GM23338 (cell line): ENCODE data around the gene MKRN2OS. TPM values are rescaled to one million over a fixed set of nuclear protein-coding genes. Genes with fewer than 3 reads are reported as not detected.
A peak's percentile ranks its signal among the peaks of the same experiment; 100 is the strongest.

ENCODE experiments used
- ATAC-seq: fragments of 200-7000 bp; cut with Tn5 transposase; 3 replicates; pipeline ENCODE4 v1.9.1; 2020
- DNase-seq: peaks from one replicate; pipeline ENCODE4 v3.0.0-alpha.2; 2015; ENCODE audit warnings: low spot score
- H2AFZ ChIP-seq: fragments of 200-600 bp; sonication (generic); 2 replicates; pipeline ENCODE4 v1.8.0; 2016; ENCODE audit warnings: antibody characterized with exemption, mild to moderate bottlenecking, moderate library complexity
- H3F3A ChIP-seq: fragments of 200-600 bp; sonication (generic); replicated peaks from 2 replicates; pipeline ENCODE4 v1.8.0; 2017; ENCODE audit warnings: antibody characterized with exemption, mixed run types, low read depth
- H3K27ac ChIP-seq: fragments of 200-600 bp; sonication (generic); 2 replicates; pipeline ENCODE4 v1.6.1; 2016; ENCODE audit warnings: low read depth
- H3K27me3 ChIP-seq: fragments of 200-600 bp; sonication (generic); 2 replicates; pipeline ENCODE4 v1.8.0; 2016; ENCODE audit warnings: mild to moderate bottlenecking, mixed run types, moderate library complexity; ENCODE audit not compliant: insufficient read depth
- H3K36me3 ChIP-seq: fragments of 200-600 bp; sonication (generic); 2 replicates; pipeline ENCODE4 v1.8.0; 2016; ENCODE audit warnings: mild to moderate bottlenecking; ENCODE audit not compliant: insufficient read depth
- H3K4me1 ChIP-seq: fragments of 200-600 bp; sonication (generic); 2 replicates; pipeline ENCODE4 v1.8.0; 2016; ENCODE audit warnings: mild to moderate bottlenecking, moderate library complexity; ENCODE audit not compliant: insufficient read depth
- H3K4me2 ChIP-seq: fragments of 200-600 bp; sonication (generic); 2 replicates; pipeline ENCODE4 v1.7.1; 2017; ENCODE audit warnings: mixed run types
- H3K4me3 ChIP-seq: fragments of 200-600 bp; sonication (generic); 2 replicates; pipeline ENCODE4 v1.6.1; 2016; ENCODE audit warnings: mixed run types
- H3K79me2 ChIP-seq: fragments of 200-600 bp; sonication (generic); replicated peaks from 2 replicates; pipeline ENCODE4 v1.8.0; 2017; ENCODE audit warnings: mild to moderate bottlenecking; ENCODE audit not compliant: insufficient read depth
- H3K9me2 ChIP-seq: fragments of 200-600 bp; sonication (generic); 2 replicates; pipeline ENCODE4 v1.8.0; 2017; ENCODE audit not compliant: insufficient read depth
- H4K20me1 ChIP-seq: fragments of 200-600 bp; sonication (generic); replicated peaks from 2 replicates; pipeline ENCODE4 v1.8.0; 2017; ENCODE audit warnings: mild to moderate bottlenecking; ENCODE audit not compliant: insufficient read depth
- H3K27ac Mint-ChIP-seq: 2 replicates; pipeline ENCODE4 v1.8.0; 2020; ENCODE audit warnings: inconsistent platforms, mild to moderate bottlenecking, moderate library complexity, mixed read lengths
- H3K27me3 Mint-ChIP-seq: 3 replicates; pipeline ENCODE4 v1.8.0; 2022; ENCODE audit warnings: low read depth, mild to moderate bottlenecking, moderate library complexity, mixed read lengths, inconsistent platforms; ENCODE audit not compliant: insufficient read depth, poor library complexity
- H3K36me3 Mint-ChIP-seq: 3 replicates; pipeline ENCODE4 v1.8.0; 2021; ENCODE audit warnings: low read depth, mild to moderate bottlenecking, inconsistent platforms, moderate library complexity, mixed read lengths
- H3K4me1 Mint-ChIP-seq: 3 replicates; pipeline ENCODE4 v1.8.0; 2020; ENCODE audit warnings: mild to moderate bottlenecking, inconsistent platforms, mixed read lengths
- H3K4me3 Mint-ChIP-seq: 3 replicates; pipeline ENCODE4 v1.8.0; 2021; ENCODE audit warnings: moderate library complexity, mild to moderate bottlenecking, inconsistent platforms, mixed read lengths
- H3K9me3 Mint-ChIP-seq: 3 replicates; pipeline ENCODE4 v1.8.0; 2020; ENCODE audit warnings: moderate library complexity, mild to moderate bottlenecking, inconsistent platforms, mixed read lengths
- CREB1 ChIP-seq: fragments of 250-450 bp; sonication (Bioruptor Pico); IDR thresholded peaks from 2 replicates; pipeline ENCODE4 v1.5.0; 2020; ENCODE audit warnings: low read depth, mild to moderate bottlenecking, moderate library complexity
- CTCF ChIP-seq, 2 experiments: fragments of 200-600 bp in 1 of 2; sonication (generic) in 1 of 2; conservative IDR thresholded peaks; 2 replicates each; pipeline versions ENCODE4 v1.5.1 to v1.6.1; 2016 to 2017; ENCODE audit warnings: antibody characterized with exemption in 2 of 2, low read depth in 2 of 2, mild to moderate bottlenecking in 2 of 2, moderate library complexity in 1 of 2
- ETS1 ChIP-seq: IDR thresholded peaks from 2 replicates; pipeline ENCODE4 v1.6.1; 2016; ENCODE audit warnings: antibody characterized with exemption
- EZH2 ChIP-seq: fragments of 200-600 bp; sonication (generic); IDR thresholded peaks from one replicate; pipeline ENCODE4 v1.8.0; 2017; ENCODE audit warnings: antibody characterized with exemption, mild to moderate bottlenecking, low read depth; ENCODE audit not compliant: unreplicated experiment
- EZH2phosphoT487 ChIP-seq: fragments of 200-600 bp; sonication (generic); IDR thresholded peaks from one replicate; pipeline ENCODE4 v1.8.1; 2018; ENCODE audit warnings: antibody characterized with exemption; ENCODE audit not compliant: unreplicated experiment
- JUNB ChIP-seq: IDR thresholded peaks from one replicate; pipeline ENCODE4 v1.6.1; 2016; ENCODE audit warnings: antibody characterized with exemption; ENCODE audit not compliant: unreplicated experiment
- NANOG ChIP-seq: IDR thresholded peaks from 2 replicates; pipeline ENCODE4 v1.6.1; 2016; ENCODE audit warnings: antibody characterized with exemption, borderline replicate concordance
- POLR2AphosphoS5 ChIP-seq: IDR thresholded peaks from 2 replicates; pipeline ENCODE4 v1.6.1; 2016; ENCODE audit warnings: antibody characterized with exemption, low read depth
- REST ChIP-seq: IDR thresholded peaks from one replicate; pipeline ENCODE4 v1.6.1; 2018; ENCODE audit warnings: antibody characterized with exemption; ENCODE audit not compliant: unreplicated experiment
- STAT1 ChIP-seq: IDR thresholded peaks from one replicate; pipeline ENCODE4 v1.6.1; 2016; ENCODE audit warnings: antibody characterized with exemption; ENCODE audit not compliant: unreplicated experiment
- ZNF114 ChIP-seq: fragments of 250-450 bp; sonication (Bioruptor Pico); IDR thresholded peaks from 2 replicates; pipeline ENCODE4 v1.5.0; 2020; ENCODE audit warnings: mild to moderate bottlenecking, moderate library complexity
- ZNF331 ChIP-seq: fragments of 250-450 bp; sonication (Bioruptor Pico); IDR thresholded peaks from 2 replicates; pipeline ENCODE4 v1.5.0; 2020; ENCODE audit warnings: low read depth, mild to moderate bottlenecking, moderate library complexity
- ZNF462 ChIP-seq: fragments of 250-450 bp; sonication (Bioruptor Pico); IDR thresholded peaks from 2 replicates; pipeline ENCODE4 v1.5.0; 2020; ENCODE audit warnings: mild to moderate bottlenecking, moderate library complexity
- polyA plus RNA-seq: library from polyadenylated mRNA; unstranded; fragments of >200 nt; fragmentation: Nextera tagmentation; extraction: Ambion mirVana; gene quantifications from 2 replicates; pipeline ENCODE4 v1.2.1, GENCODE V29; 2016
- total RNA-seq: library from RNA; depleted of rRNA; stranded (reverse); fragments of >200 nt; shearing (Covaris generic); gene quantifications from 2 replicates; pipeline ENCODE4 v1.2.3, GENCODE V29; 2014

The MKRN2OS gene
- total and polyA plus RNA-seq, 2 experiments from 2014 or later, result 0.55 TPM; not detected in 1

- H3K36me3 ChIP-seq, result no peaks in the 10 kb centered on the region
- H3K4me2 ChIP-seq, result peak within 1 kb of the TSS; percentile 97
- H2AFZ ChIP-seq, result peak within 1 kb of the TSS; percentile 99
- Mint-ChIP-seq H3K36me3 (peaks cover 3% of the 10 kb centered on the region; the same call in 1 of the 3 replicates), H3K9me3 (no peaks in the 10 kb centered on the region), H3K27ac (peak within 1 kb of the TSS; percentile 93), H3K27me3 (no peaks in the 10 kb centered on the region), H3K4me3 (peak within 1 kb of the TSS; percentile 82), H3K4me1 (peaks cover 29% of the 10 kb centered on the region)
- peaks cover 30% of the 10 kb centered on the region for H3K4me1 ChIP-seq
- H3K27ac ChIP-seq, result peak within 1 kb of the TSS; percentile 97
- H3K79me2 ChIP-seq, result peaks cover 48% of the 10 kb centered on the region
- peaks cover 35% of the 10 kb centered on the region for H4K20me1 ChIP-seq
- H3F3A ChIP-seq, result peaks cover 4% of the 10 kb centered on the region; the same call in 1 of the 2 replicates
- H3K27me3 ChIP-seq, result peaks cover 17% of the 10 kb centered on the region
- peak within 1 kb of the TSS; percentile 64 for H3K4me3 ChIP-seq
- H3K9me2 ChIP-seq, result no peaks in the 10 kb centered on the region
- TF ChIP-seq ZNF462 (CRISPR knock-in tag) (no peak), STAT1 (no peak), EZH2phosphoT487 (no peak), ETS1 (peak; percentile 66; the same call in 1 of the 2 replicates), CREB1 (CRISPR knock-in tag) (peak; percentile 91), NANOG (no peak), JUNB (no peak), CTCF (conservative IDR thresholded peaks at IDR 0.05; ENCODE audit: low read depth in 2 of 2) (no peak), ZNF114 (CRISPR knock-in tag) (peak; percentile 23; the same call in 1 of the 2 replicates), POLR2AphosphoS5 (peak; percentile 97), EZH2 (no peak), ZNF331 (CRISPR knock-in tag) (no peak), REST (peak; percentile 13)
- ATAC-seq (peak; percentile 94), DNase-seq (peak; percentile 91)
Observed at GRCh38 chr3:12556690-12557472, 11.6 kb upstream of the MKRN2OS start, which contains the start of gene MKRN2. Gene MKRN2, plus strand, starts transcription at chr3:12557087. Its CDS starts 64 bp downstream, at chr3:12557151.
